ENCODE results near the gene SHROOM2.

SHROOM2 gene

DNA sequence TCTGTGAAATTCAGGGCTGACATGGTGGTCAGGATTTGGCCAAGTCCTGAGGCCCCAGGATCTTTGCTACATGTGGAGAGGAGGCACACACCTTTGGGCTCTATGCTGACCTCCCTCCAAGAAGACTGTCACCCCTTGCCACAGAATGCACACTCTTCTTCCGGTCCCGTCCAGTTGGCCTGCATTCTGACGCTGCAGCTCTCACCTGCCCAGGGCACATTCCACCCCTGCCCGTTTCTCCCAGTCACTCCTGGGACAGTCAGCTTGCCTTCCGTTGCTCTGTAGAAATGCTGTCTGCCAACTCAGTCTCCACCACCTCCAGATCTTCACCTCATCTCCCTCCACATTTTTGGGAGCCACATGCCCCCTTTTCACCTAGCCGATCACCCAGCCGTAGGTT is 76.7 kb downstream of the SHROOM2 start:
- Histone ChIP-seq H3K4me3 (ENCODE audit: low read length) (no peak overlapping the region), H3K36me3 (ENCODE audit: control insufficient read depth, insufficient read depth, low read length) (no peaks in the 10 kb centered on the region), H3K4me1 (ENCODE audit: control insufficient read depth, insufficient read depth, low read length) (peaks cover 11% of the 10 kb centered on the region), H3K27me3 (ENCODE audit: control insufficient read depth, insufficient read depth, low read length) (no peaks in the 10 kb centered on the region), H3K9ac (ENCODE audit: low read length) (no peak overlapping the region), H3K9me3 (ENCODE audit: control insufficient read depth, low read length) (no peaks in the 10 kb centered on the region)

DNA sequence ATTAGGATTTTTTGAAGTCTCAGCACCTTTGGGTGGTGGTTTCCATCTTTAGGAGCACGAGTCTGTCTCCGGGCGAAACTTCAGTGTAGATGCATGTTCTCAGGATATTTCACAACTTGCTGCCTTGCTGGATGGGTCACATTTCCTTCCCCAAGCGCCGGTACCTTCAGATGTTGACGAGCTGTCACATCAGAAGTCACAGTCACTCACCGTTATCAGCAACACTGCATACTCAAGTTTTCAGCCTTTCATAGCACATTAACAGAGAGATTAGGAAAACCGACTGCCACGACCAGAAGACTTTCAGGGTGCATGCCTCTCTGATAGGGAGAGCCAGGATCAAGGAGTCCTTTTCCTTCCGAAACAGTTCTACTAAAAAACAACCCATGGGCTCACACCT is 77.8 kb downstream of the SHROOM2 start:
- Histone ChIP-seq H3K4me1 (ENCODE audit: control insufficient read depth, insufficient read depth, low read length) (peaks cover 11% of the 10 kb centered on the region), H3K36me3 (ENCODE audit: control insufficient read depth, insufficient read depth, low read length) (no peaks in the 10 kb centered on the region), H3K27me3 (ENCODE audit: control insufficient read depth, insufficient read depth, low read length) (no peaks in the 10 kb centered on the region), H3K9ac (ENCODE audit: low read length) (no peak overlapping the region), H3K9me3 (ENCODE audit: control insufficient read depth, low read length) (no peaks in the 10 kb centered on the region), H3K4me3 (ENCODE audit: low read length) (no peak overlapping the region)

DNA sequence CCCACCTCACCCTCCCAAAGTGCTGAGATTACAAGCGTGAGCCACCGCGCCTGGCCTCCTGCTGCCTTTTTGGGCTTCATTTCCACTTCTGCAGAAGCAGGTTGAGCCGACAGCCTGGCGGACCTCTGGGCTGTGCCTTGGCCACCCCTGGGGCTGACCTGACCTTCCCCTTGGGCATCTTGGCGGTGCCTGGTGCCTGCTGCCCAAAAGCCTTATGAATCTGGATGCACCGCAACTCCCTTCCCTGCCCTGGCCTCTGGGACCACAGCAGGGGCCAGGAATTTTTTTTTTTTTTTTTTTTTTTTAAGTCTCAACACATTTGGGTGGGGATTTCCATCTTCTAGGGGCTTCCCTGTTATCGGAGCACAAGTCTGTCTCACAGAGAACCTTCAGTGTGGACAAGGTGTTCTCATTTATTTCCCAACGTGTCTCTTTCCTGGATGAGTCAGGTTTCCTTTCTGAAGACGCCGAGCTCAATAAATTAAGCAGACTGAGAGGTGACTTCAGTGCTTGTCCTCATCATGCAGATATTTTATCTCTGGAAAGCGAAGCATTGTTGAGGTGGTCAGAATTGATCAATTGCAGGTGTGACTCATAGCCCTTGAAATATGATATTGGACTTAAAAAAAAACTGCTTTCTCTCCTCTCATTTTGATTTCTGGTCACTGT is 79.7 kb downstream of the SHROOM2 start:
- Histone ChIP-seq H3K9ac (ENCODE audit: low read length) (no peak overlapping the region), H3K36me3 (ENCODE audit: control insufficient read depth, insufficient read depth, low read length) (no peaks in the 10 kb centered on the region), H3K4me1 (ENCODE audit: control insufficient read depth, insufficient read depth, low read length) (peaks cover 11% of the 10 kb centered on the region), H3K9me3 (ENCODE audit: control insufficient read depth, low read length) (no peaks in the 10 kb centered on the region), H3K27me3 (ENCODE audit: control insufficient read depth, insufficient read depth, low read length) (no peaks in the 10 kb centered on the region), H3K4me3 (ENCODE audit: low read length) (no peak overlapping the region)

DNA sequence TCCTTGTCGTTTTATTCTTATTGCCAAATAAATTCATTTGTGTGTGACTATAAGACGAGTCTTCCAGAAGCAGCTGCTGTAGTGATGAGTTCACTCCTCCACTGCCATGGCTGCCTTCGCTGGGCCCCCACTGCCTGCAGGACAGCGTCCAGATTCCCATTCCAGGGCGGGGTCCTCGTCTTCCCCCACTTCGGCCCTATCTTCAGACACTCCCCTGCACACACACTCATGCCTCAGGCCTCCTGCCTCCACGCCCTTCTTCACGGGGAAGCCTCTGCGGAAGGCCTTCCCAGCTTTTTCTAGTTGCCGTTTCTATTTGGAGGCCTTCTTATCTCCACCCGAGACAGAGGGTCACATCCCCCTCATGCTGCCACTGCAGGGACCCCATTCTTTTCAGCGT is 80.4 kb downstream of the SHROOM2 start:
- Histone ChIP-seq H3K4me1 (ENCODE audit: control insufficient read depth, insufficient read depth, low read length) (peaks cover 11% of the 10 kb centered on the region), H3K9me3 (ENCODE audit: control insufficient read depth, low read length) (no peaks in the 10 kb centered on the region), H3K9ac (ENCODE audit: low read length) (no peak overlapping the region), H3K27me3 (ENCODE audit: control insufficient read depth, insufficient read depth, low read length) (no peaks in the 10 kb centered on the region), H3K4me3 (ENCODE audit: low read length) (no peak overlapping the region), H3K36me3 (ENCODE audit: control insufficient read depth, insufficient read depth, low read length) (no peaks in the 10 kb centered on the region)

DNA sequence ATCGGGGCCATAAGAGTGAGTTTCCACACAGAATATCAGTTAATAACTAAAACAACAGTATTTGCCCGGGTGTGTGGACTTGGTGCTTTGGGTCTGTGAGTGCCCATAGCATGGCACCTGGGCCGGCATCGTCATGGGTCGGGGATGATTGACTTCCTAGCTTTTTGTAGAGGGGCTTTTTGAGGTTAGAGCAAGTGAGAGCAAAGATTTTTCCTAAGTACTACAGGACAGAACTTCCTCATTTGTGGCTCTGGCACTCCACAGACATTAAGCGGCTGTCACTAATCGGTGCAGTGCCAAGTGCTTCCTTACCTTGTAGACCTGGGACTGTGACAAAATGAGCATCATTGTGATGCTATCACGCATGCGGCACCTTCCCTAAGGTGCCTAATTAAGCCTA is 81.0 kb downstream of the SHROOM2 start:
- H3K36me3 ChIP-seq (ENCODE audit: control insufficient read depth, insufficient read depth, low read length), result no peaks in the 10 kb centered on the region
- no peaks in the 10 kb centered on the region for H3K9me3 ChIP-seq (ENCODE audit: control insufficient read depth, low read length)
- no peak overlapping the region for H3K4me3 ChIP-seq (ENCODE audit: low read length)
- no peaks in the 10 kb centered on the region for H3K27me3 ChIP-seq (ENCODE audit: control insufficient read depth, insufficient read depth, low read length)
- H3K4me1 ChIP-seq (ENCODE audit: control insufficient read depth, insufficient read depth, low read length), result peaks cover 11% of the 10 kb centered on the region
- no peak overlapping the region for H3K9ac ChIP-seq (ENCODE audit: low read length)

DNA sequence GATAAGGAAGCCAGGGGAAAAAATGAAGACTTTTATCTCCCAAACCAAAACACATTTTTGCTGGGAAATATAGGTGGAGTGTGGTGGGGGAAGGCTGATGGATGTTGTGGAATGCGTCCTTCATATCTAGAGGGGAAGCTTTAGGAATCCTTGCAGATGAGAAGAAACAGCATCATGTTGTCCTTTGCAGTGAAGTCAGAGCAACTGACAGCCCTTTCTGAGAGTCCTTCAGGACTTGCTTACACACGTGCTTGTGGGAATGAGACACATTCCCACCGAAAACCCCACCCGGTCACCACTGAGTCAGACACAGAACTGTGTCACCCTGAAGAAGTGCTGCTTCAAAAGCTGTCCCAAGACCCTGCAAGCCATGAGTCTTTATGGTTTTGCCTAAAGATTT is 81.5 kb downstream of the SHROOM2 start:
- no peaks in the 10 kb centered on the region for H3K9me3 ChIP-seq (ENCODE audit: control insufficient read depth, low read length)
- peaks cover 11% of the 10 kb centered on the region for H3K4me1 ChIP-seq (ENCODE audit: control insufficient read depth, insufficient read depth, low read length)
- H3K4me3 ChIP-seq (ENCODE audit: low read length), result no peak overlapping the region
- no peaks in the 10 kb centered on the region for H3K36me3 ChIP-seq (ENCODE audit: control insufficient read depth, insufficient read depth, low read length)
- H3K9ac ChIP-seq (ENCODE audit: low read length), result no peak overlapping the region
- no peaks in the 10 kb centered on the region for H3K27me3 ChIP-seq (ENCODE audit: control insufficient read depth, insufficient read depth, low read length)

DNA sequence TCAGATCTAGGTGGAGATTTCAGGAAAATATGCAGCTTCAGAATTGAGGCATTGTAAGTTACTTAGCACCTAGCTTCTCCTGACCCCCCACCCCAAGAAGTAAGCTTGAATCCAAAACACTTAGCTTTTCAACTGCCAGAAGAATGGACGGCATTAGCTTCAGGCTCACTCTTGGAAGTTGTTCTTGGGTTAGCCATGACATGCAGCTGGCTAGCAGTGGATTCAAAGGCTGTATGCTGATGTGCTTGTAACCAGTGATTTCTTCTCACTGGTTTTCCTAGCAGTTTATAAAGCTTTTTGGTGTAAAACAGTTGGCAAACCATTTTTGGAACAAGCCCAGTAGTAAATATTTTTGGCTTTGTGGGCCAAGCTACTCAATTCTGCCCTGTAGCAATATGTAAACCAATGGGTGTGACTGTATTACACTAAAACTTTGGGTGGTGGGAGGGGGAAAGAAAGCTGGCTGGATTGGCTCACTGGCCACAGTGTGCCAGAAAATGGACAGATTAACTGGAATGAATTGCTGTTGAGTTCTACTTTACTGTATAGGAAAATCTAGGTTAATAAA is 85.6 kb downstream of the SHROOM2 start:
- Histone ChIP-seq H3K36me3 (ENCODE audit: control insufficient read depth, insufficient read depth, low read length) (no peaks in the 10 kb centered on the region), H3K4me3 (ENCODE audit: low read length) (no peak overlapping the region), H3K9me3 (ENCODE audit: control insufficient read depth, low read length) (no peaks in the 10 kb centered on the region), H3K9ac (ENCODE audit: low read length) (no peak overlapping the region), H3K4me1 (ENCODE audit: control insufficient read depth, insufficient read depth, low read length) (peaks cover 4% of the 10 kb centered on the region), H3K27me3 (ENCODE audit: control insufficient read depth, insufficient read depth, low read length) (no peaks in the 10 kb centered on the region)

DNA sequence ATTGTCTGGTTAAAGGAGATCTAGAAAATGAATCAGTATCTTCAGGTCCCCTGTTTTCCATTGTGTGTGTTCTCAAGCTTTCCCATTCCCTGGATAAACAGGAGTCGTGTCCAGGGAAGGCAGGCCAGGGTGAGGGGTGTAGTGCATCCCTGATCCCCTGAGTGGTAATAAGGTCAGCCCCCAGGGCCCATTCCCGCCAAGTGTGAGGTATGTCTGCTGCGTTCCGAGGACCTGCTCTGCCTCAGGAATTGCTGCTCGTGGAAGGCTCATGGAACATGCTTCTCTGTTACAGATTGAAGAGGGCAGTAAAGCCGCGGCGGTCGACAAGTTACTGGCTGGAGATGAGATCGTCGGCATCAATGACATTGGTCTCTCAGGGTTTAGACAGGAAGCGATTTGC is 87.1 kb downstream of the SHROOM2 start:
- Histone ChIP-seq H3K27me3 (ENCODE audit: control insufficient read depth, insufficient read depth, low read length) (no peaks in the 10 kb centered on the region), H3K4me1 (ENCODE audit: control insufficient read depth, insufficient read depth, low read length) (no peaks in the 10 kb centered on the region), H3K36me3 (ENCODE audit: control insufficient read depth, insufficient read depth, low read length) (no peaks in the 10 kb centered on the region), H3K9me3 (ENCODE audit: control insufficient read depth, low read length) (no peaks in the 10 kb centered on the region), H3K9ac (ENCODE audit: low read length) (no peak overlapping the region), H3K4me3 (ENCODE audit: low read length) (no peak overlapping the region)

DNA sequence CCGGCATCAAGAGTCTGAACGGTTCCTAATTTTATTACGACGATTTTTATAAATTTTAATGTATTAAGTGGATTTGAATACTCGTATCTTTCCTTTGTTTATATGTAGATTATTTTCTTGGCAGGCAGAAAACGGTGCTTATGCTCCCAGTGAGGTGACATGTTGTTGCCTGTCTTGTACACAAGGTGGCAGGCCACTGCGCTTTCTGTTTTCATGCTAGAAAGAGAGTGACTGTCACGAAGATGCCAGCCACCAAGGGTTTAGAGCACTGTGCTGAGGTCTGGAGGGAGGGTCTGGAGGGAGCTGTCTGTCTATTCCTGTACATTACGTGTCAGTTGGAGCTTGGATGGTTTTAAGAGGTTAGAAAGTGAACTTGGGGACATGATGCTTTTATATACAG is 87.7 kb downstream of the SHROOM2 start:
- Histone ChIP-seq H3K4me3 (ENCODE audit: low read length) (no peak overlapping the region), H3K9ac (ENCODE audit: low read length) (no peak overlapping the region), H3K4me1 (ENCODE audit: control insufficient read depth, insufficient read depth, low read length) (no peaks in the 10 kb centered on the region), H3K27me3 (ENCODE audit: control insufficient read depth, insufficient read depth, low read length) (no peaks in the 10 kb centered on the region), H3K36me3 (ENCODE audit: control insufficient read depth, insufficient read depth, low read length) (no peaks in the 10 kb centered on the region), H3K9me3 (ENCODE audit: control insufficient read depth, low read length) (no peaks in the 10 kb centered on the region)

DNA sequence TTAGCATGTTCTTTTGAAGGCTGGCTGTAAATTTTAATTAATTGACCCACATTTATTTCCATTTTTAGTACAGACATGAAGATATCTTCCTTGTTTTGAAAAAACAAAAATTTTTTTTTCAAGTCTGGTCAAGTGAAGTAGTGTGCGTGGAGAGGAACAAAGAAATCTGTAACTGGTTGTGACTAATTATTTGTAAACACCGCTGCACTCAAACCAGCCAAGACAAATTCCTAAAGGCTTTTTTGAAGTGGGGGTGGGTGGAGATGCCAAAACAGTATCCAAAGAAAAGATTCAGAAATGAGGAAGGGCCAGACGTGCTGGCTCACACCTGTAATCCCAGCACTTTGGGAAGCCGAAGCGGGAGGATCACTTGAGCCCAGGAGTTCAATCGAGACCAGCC is 88.3 kb downstream of the SHROOM2 start:
- no peaks in the 10 kb centered on the region for H3K9me3 ChIP-seq (ENCODE audit: control insufficient read depth, low read length)
- no peaks in the 10 kb centered on the region for H3K36me3 ChIP-seq (ENCODE audit: control insufficient read depth, insufficient read depth, low read length)
- H3K27me3 ChIP-seq (ENCODE audit: control insufficient read depth, insufficient read depth, low read length), result no peaks in the 10 kb centered on the region
- no peak overlapping the region for H3K9ac ChIP-seq (ENCODE audit: low read length)
- H3K4me3 ChIP-seq (ENCODE audit: low read length), result no peak overlapping the region
- H3K4me1 ChIP-seq (ENCODE audit: control insufficient read depth, insufficient read depth, low read length), result no peaks in the 10 kb centered on the region

DNA sequence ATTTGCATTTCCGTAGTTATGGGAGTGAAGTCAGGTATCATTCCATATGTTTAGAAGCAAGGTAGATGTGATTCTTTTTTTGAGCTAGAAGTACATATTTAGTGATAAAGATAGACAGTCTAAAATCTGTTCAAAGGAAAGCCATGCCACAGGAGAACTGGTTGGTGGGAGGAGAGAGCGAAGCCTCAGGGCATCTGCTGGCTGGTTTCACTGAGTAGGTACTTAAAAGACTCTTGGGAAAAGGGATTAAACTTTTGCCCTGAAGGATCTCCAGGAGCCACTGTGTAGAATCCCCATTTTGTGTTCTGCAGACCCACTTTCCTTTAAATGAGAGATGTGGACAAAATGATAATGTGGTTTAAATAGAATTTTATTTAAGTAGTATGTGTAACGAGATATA is 89.6 kb downstream of the SHROOM2 start:
- no peaks in the 10 kb centered on the region for H3K36me3 ChIP-seq (ENCODE audit: control insufficient read depth, insufficient read depth, low read length)
- no peak overlapping the region for H3K9ac ChIP-seq (ENCODE audit: low read length)
- no peaks in the 10 kb centered on the region for H3K4me1 ChIP-seq (ENCODE audit: control insufficient read depth, insufficient read depth, low read length)
- no peaks in the 10 kb centered on the region for H3K9me3 ChIP-seq (ENCODE audit: control insufficient read depth, low read length)
- no peak overlapping the region for H3K4me3 ChIP-seq (ENCODE audit: low read length)
- no peaks in the 10 kb centered on the region for H3K27me3 ChIP-seq (ENCODE audit: control insufficient read depth, insufficient read depth, low read length)

DNA sequence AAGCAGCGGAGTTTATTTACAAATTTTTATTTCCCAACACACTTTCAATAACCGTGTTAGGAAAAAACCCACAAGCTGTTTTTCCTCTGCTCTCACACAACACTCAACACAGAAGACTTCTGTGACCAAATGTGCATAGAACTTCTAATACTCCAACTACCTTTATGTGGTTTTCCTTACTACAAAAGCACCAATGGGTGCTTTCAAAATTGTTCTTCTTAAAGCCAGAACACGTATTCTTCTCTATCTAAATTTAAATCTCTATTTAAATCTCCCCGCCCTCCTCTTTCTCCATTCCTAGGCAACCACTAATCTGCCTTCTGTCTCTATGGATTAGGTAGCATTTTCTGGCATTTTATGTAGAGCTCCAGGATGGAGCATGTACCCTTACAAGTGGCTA is 90.0 kb downstream of the SHROOM2 start:
- Histone ChIP-seq H3K36me3 (ENCODE audit: control insufficient read depth, insufficient read depth, low read length) (no peaks in the 10 kb centered on the region), H3K4me1 (ENCODE audit: control insufficient read depth, insufficient read depth, low read length) (no peaks in the 10 kb centered on the region), H3K4me3 (ENCODE audit: low read length) (no peak overlapping the region), H3K9ac (ENCODE audit: low read length) (no peak overlapping the region), H3K27me3 (ENCODE audit: control insufficient read depth, insufficient read depth, low read length) (no peaks in the 10 kb centered on the region), H3K9me3 (ENCODE audit: control insufficient read depth, low read length) (no peaks in the 10 kb centered on the region)

Data from mucosa of stomach (tissue), 1 donor.